B cell (primary cell): ENCODE results near the gene CEPT1.

Source experiments
- CTCF ChIP-seq: fragments of 200-600 bp; IDR thresholded peaks from one replicate; pipeline ENCODE4 v1.8.0; 2022; ENCODE audit warnings: antibody characterized with exemption, mild to moderate bottlenecking
- EZH2 ChIP-seq: IDR thresholded peaks from 2 replicates; pipeline ENCODE4 v1.6.1; 2012; ENCODE audit warnings: borderline replicate concordance, low read depth, mild to moderate bottlenecking, moderate library complexity, low read length; ENCODE audit not compliant: insufficient read depth, poor library complexity, severe bottlenecking

- no peak for TF ChIP-seq CTCF
- TF ChIP-seq EZH2, result no peak
Observed at GRCh38 chr1:111192074-111192473, 52.1 kb downstream of the CEPT1 start.
